ENCODE data around the gene KIAA0930.

Gene KIAA0930

GRCh38 chr22:45272498-45272897 is 31.8 kb upstream of the KIAA0930 start:
- no peak for ATAC-seq (ENCODE audit: insufficient read depth, low read depth)
- Histone ChIP-seq H3K27me3 (ENCODE audit: insufficient read depth, low read length, poor library complexity) (peaks cover 24% of the 10 kb centered on the region), H4K20me1 (ENCODE audit: insufficient read depth, low read length) (peaks cover 8% of the 10 kb centered on the region), H3K79me2 (ENCODE audit: insufficient read depth, low read length) (no peaks in the 10 kb centered on the region), H3K27ac (ENCODE audit: low read length) (no peak overlapping the region), H3K9me3 (ENCODE audit: insufficient read depth, low read length, severe bottlenecking) (no peaks in the 10 kb centered on the region), H3K36me3 (ENCODE audit: insufficient read depth, low read length) (no peaks in the 10 kb centered on the region), H3K4me1 (ENCODE audit: insufficient read depth, low read length) (peaks cover 11% of the 10 kb centered on the region), H3K9ac (ENCODE audit: low read depth, low read length) (no peak overlapping the region), H2AFZ (ENCODE audit: low read depth, low read length) (no peak overlapping the region), H3K4me2 (ENCODE audit: insufficient read depth, low read length) (no peak overlapping the region), H3K4me3 (ENCODE audit: low read depth in 1 of 2, low read length in 2 of 2) (no peak overlapping the region)
- TF ChIP-seq CTCF (IDR thresholded peaks at IDR 0.05; ENCODE audit: borderline replicate concordance, extremely low read depth, low read length, poor library complexity, severe bottlenecking): no peak
- TF ChIP-seq EZH2 (IDR thresholded peaks at IDR 0.05; ENCODE audit: borderline replicate concordance, low read depth, low read length, severe bottlenecking): no peak
- no peak for DNase-seq

- Histone ChIP-seq H3K4me1 (ENCODE audit: insufficient read depth, low read length) (peaks cover 11% of the 10 kb centered on the region), H3K4me3 (ENCODE audit: low read depth in 1 of 2, low read length in 2 of 2) (no peak overlapping the region), H2AFZ (ENCODE audit: low read depth, low read length) (no peak overlapping the region), H4K20me1 (ENCODE audit: insufficient read depth, low read length) (peaks cover 8% of the 10 kb centered on the region), H3K9me3 (ENCODE audit: insufficient read depth, low read length, severe bottlenecking) (no peaks in the 10 kb centered on the region), H3K9ac (ENCODE audit: low read depth, low read length) (no peak overlapping the region), H3K4me2 (ENCODE audit: insufficient read depth, low read length) (no peak overlapping the region), H3K36me3 (ENCODE audit: insufficient read depth, low read length) (no peaks in the 10 kb centered on the region), H3K79me2 (ENCODE audit: insufficient read depth, low read length) (no peaks in the 10 kb centered on the region), H3K27ac (ENCODE audit: low read length) (no peak overlapping the region), H3K27me3 (ENCODE audit: insufficient read depth, low read length, poor library complexity) (peaks cover 26% of the 10 kb centered on the region)
- ATAC-seq (ENCODE audit: insufficient read depth, low read depth) (no peak), DNase-seq (no peak)
- TF ChIP-seq EZH2 (IDR thresholded peaks at IDR 0.05; ENCODE audit: borderline replicate concordance, low read depth, low read length, severe bottlenecking) (no peak), CTCF (IDR thresholded peaks at IDR 0.05; ENCODE audit: borderline replicate concordance, extremely low read depth, low read length, poor library complexity, severe bottlenecking) (no peak)
Measured at GRCh38 chr22:45271667-45272201, 31.0 kb upstream of the KIAA0930 start.

GRCh38 chr22:45270095-45271020 is 29.7 kb upstream of the KIAA0930 start:
- DNase-seq (no peak), ATAC-seq (ENCODE audit: insufficient read depth, low read depth) (no peak)
- Histone ChIP-seq H3K27me3 (ENCODE audit: insufficient read depth, low read length, poor library complexity) (peaks cover 28% of the 10 kb centered on the region), H3K9ac (ENCODE audit: low read depth, low read length) (no peak overlapping the region), H3K9me3 (ENCODE audit: insufficient read depth, low read length, severe bottlenecking) (no peaks in the 10 kb centered on the region), H3K27ac (ENCODE audit: low read length) (no peak overlapping the region), H2AFZ (ENCODE audit: low read depth, low read length) (no peak overlapping the region), H4K20me1 (ENCODE audit: insufficient read depth, low read length) (peaks cover 8% of the 10 kb centered on the region), H3K36me3 (ENCODE audit: insufficient read depth, low read length) (no peaks in the 10 kb centered on the region), H3K79me2 (ENCODE audit: insufficient read depth, low read length) (no peaks in the 10 kb centered on the region), H3K4me1 (ENCODE audit: insufficient read depth, low read length) (peaks cover 11% of the 10 kb centered on the region), H3K4me2 (ENCODE audit: insufficient read depth, low read length) (no peak overlapping the region), H3K4me3 (ENCODE audit: low read depth in 1 of 2, low read length in 2 of 2) (no peak overlapping the region)
- no peak for TF ChIP-seq CTCF (IDR thresholded peaks at IDR 0.05; ENCODE audit: borderline replicate concordance, extremely low read depth, low read length, poor library complexity, severe bottlenecking)
- TF ChIP-seq EZH2 (IDR thresholded peaks at IDR 0.05; ENCODE audit: borderline replicate concordance, low read depth, low read length, severe bottlenecking): no peak

Data from DND-41 (cell line).